GM21390 (cell line): ENCODE measurements around the gene MACF1.
"Not testable (repeated sequence)": the region's sequence is repeated elsewhere in the genome, so short reads cannot be mapped to it uniquely, and the experiment has no call there.

Experiments
- ATAC-seq: cut with Tn5 transposase; IDR thresholded peaks from one replicate; pipeline ENCODE4 v1.9.1; 2021; ENCODE audit not compliant: unreplicated experiment

MACF1 gene

DNA sequence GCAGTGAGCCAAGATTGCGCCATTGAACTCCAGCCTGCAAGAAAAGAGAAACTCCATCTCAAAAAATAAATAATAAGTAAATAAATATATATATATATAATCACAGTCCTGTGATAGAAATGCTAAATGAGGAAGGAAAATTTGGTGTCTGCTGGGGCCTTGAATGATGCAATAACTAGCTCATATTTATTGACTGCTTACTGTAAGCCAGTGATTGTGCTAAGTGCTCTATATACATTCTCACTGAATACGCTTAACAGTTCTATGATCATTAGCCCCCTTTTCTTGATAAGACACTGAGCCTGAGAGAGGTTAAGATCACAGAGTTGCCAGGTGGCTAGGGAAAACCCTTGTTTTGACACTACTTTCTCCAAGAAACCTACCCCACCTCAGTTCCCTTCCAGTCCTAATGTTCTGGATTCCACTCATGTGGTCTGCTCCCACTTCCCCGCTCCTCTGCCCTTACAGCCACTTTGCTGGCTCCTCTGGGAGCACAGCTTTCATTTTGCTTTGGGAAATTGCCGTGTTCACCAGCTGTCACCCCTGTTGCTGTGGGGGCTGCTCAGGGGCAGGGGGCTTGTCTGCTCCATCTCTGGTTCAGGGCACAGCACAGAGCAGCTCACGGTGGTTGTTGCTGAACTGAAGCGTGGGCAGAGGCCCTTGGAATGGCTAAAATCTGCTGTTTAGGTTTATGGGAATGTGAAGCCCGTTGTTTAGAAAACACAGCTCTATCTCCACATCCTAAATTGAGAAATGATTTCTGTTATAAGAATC, 284.5 kb downstream of the MACF1 start:
- ATAC-seq, result no peak

GRCh38 chr1:39489567-39490239, 285.2 kb downstream of the MACF1 start:
- ATAC-seq, result no peak

GRCh38 chr1:39490596-39491145, 286.2 kb downstream of the MACF1 start:
- peak; percentile 24 for ATAC-seq

DNA sequence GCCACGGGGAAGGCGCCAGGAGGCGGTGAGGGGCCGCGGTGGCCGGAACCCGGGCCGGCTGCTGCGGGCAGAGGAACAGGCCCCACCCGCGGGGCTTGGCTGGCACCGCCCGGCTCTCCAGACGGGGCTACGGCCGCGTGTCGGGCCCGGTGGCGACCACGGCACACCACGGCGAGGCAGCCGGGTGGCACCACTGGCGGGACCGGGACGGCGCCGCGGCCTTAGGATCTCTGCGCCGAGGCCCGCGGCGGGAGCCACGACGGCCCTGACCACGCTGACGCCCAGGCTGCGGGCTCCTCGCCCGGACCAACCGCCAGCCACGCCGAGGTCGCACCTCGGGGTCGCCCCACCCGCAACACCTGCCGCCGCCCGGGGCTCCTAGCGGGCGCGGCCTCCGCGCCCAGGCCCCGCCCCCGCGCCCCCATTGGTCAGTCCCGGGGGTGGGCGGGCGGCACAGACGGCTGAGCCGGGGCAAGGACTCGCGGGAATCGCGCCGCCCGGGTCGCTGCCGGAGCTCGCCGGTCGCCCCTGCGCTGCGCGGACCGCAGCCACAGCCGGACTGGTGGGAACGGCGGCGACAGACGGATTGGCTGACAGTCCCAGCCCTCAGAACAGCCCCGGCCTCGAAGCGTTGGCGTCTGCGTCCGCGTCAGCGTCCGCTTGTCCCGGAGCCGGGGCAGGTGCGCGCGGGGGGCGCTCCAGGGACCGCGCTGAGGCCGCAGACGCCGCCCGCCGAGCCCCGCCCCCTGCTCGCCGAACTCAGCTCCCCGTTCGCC, 286.8 kb downstream of the MACF1 start, which contains the start of gene BMP8A:
Gene BMP8A, plus strand, starts transcription at position 491 of the 776 bp plus-strand sequence. CDS start 356 bp downstream, outside the sequence.
- peak; percentile 80 for ATAC-seq

DNA sequence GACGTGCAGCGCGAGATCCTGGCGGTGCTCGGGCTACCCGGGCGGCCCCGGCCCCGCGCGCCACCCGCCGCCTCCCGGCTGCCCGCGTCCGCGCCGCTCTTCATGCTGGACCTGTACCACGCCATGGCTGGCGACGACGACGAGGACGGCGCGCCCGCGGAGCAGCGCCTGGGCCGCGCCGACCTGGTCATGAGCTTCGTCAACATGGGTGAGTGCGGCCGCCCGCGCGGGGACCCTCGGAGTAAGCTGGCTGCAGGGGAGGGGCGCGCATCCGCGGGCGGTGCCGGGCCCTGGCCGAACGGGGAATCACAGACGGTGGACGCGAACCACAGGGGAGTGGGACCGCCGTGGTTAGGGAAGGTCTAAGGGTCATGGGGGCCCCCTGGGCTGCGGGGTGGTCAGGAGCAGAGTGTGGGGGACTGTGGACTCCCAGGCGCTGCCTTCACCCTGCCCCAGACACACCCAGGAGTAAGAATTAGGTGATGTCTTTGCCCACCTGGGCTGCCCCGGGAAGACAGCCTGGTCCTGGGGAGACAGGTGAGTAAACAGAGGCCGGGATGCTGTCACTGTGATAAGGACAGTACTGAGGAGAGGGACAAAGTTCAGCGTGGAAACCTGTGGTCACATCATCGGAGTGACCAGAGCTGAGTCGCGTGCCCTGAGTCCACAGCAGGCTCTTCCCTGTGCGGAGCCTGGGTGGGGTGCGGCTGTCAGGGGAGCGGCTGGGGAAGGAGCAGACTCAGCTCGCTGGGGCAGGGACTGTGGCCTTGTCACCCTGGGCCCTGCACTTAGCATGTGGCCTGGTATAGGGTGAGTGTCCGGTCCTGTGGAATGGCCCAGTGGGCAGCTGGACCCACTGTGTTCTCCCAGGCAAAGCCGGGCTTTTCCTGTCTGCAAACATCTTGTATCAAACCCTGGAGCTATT, 287.9 kb downstream of the MACF1 start:
- ATAC-seq, result not testable (repeated sequence)

GRCh38 chr1:39493043-39493810, 288.7 kb downstream of the MACF1 start:
- ATAC-seq, result not testable (repeated sequence)

- ATAC-seq, result no peak
These were observed 290.3 kb downstream of the MACF1 start for GRCh38 chr1:39494671-39495410.

DNA sequence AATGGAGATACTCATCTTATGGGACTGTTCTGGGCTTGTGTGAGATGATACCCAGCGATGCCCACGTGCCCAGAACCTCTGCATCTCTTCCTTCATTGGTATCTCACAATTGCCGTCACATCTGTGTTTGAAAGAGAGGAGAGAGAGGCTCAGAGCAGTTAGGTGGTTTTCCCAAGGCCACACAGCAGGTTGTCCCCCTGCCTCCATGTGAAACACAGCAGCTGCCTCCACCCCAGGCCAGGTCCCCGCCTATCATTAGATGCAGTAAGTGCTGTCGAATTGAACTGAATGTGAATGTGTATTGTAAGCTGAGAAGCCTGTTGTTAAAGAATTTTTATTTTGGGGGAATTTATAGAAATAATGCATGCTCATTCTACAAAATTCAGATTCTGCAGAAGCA, 292.0 kb downstream of the MACF1 start:
- not testable (repeated sequence) for ATAC-seq

DNA sequence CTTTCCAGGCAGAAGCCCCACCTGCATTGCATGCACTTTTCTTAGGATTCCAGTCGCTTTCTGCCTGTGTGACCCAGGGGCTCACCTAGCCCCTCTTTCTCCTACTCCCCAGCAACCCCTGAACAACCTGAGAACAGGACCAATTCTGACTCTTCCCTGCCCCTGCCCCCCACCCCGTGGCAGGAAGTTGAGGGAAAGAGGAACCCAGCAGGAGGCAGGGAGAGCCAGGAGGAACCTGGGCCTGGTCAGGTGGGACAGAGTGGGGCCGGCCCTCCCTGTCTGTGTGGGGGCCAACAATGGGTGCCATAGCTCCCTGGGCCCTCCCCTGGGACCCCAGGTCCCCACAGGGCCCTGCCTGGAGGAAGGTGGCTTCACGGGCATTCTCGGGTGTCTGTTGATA, 293.1 kb downstream of the MACF1 start:
- no peak for ATAC-seq

- not testable (repeated sequence) for ATAC-seq
These were observed 293.7 kb downstream of the MACF1 start for GRCh38 chr1:39498096-39498710.

GRCh38 chr1:39498821-39499220, 294.3 kb downstream of the MACF1 start:
- ATAC-seq, result not testable (repeated sequence)

GRCh38 chr1:39499668-39500067, 295.2 kb downstream of the MACF1 start:
- no peak for ATAC-seq

DNA sequence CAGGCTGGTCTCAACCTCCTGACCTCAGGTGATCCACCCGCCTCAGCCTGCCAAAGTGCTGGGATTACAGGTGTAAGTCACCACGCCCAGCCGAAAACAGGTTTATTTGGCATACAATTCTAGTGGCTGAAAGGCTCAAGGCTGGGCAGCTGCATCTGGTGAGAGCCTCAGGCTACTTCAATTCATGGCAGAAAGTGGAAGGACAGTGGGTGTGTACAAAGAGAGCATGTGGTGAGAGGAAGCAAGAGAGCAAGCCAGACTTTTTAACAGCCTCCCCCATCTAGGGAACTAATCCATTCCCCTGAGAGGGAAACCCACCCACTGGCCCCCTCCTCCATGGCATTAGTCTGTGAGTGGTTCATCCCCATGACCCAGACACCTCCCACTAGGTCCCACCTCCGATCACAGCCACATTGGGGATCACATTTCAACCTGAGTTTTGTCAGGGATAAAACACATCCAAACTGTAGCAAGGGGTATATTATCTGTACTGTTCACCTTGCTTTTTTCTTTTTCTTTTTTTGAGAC, 296.4 kb downstream of the MACF1 start:
- ATAC-seq, result no peak

- ATAC-seq, result no peak
These were observed 297.2 kb downstream of the MACF1 start for GRCh38 chr1:39501666-39502065.

DNA sequence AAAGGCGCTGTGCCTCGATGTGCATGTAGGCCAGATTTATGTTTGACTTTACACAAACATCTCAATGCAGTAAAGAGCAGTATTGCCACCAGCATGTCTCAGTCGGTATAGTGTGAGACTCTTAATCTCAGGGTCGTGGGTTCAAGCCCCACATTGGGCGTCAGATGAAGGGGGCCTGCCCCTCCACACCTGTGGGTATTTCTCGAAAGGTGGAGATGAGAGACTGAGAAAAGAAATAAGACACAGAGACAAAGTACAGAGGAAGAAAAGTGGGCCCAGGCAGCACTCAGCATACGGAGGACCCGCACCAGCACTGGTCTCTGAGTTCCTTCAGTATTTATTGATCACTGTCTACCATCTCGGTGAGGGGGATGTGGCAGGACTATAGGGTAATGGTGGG, 299.9 kb downstream of the MACF1 start:
- not testable (repeated sequence) for ATAC-seq

- no peak for ATAC-seq
These were observed 300.8 kb downstream of the MACF1 start for GRCh38 chr1:39505289-39505688.

GRCh38 chr1:39507230-39507928, 302.9 kb downstream of the MACF1 start:
- no peak for ATAC-seq
